HG03442 (cell line): Measurements from ENCODE around the gene MRPL40.

Experiments used
- ATAC-seq: cut with Tn5 transposase; IDR thresholded peaks from one replicate; pipeline ENCODE4 v1.9.1; 2021; ENCODE audit warnings: mild to moderate bottlenecking, moderate library complexity; ENCODE audit not compliant: unreplicated experiment

Gene MRPL40

DNA sequence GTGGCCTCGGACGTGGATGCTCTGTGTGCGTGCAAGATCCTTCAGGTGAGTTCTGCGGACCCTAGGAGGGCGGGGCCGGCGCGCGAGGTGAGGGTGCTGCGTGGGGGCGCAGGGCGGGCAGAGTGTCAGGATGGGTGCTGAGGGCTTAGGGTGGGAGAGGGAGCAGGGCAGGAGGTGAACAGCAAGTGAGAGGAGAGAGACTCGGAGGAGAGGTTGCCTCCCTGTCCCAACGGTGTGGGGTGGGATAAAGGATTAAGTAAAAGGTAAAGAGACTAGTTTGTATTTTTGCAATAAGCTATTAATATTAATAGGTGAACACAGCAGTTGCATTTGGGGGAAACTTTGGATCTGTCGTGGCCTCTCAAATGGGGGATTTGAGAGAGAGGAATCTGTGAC, 47.8 kb downstream of the MRPL40 start:
- no peak for ATAC-seq

DNA sequence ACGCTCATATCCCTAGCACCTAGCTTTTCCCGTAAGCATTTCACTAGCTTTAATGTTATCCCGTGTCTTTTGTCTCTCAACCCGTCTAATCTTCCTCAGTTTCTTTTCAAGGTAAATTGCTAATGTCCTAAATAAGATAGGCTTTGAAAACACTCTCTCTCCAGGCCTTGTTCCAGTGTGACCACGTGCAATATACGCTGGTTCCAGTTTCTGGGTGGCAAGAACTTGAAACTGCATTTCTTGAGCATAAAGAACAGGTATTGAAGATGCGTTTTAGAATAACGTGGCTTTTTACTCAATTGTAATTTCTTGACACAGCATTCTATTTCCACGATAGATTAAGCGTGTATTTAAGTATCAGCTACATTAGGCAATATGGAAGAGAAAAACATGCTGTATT, 48.4 kb downstream of the MRPL40 start:
- no peak for ATAC-seq

- no peak for ATAC-seq
Observed at GRCh38 chr22:19482297-19482696, 50.0 kb downstream of the MRPL40 start.

GRCh38 chr22:19483481-19484244, 51.3 kb downstream of the MRPL40 start:
- ATAC-seq: no peak
